Astrocyte (in vitro differentiated cells and primary cell): ENCODE data around the gene NMB.

Experiments used
- CTCF ChIP-seq: IDR thresholded peaks from 2 replicates; pipeline ENCODE4 v1.5.1; 2011; ENCODE audit warnings: low read depth, mild to moderate bottlenecking, inconsistent platforms, low read length, moderate library complexity; ENCODE audit not compliant: insufficient read depth
- EZH2 ChIP-seq: IDR thresholded peaks from 2 replicates; pipeline ENCODE4 v1.6.1; 2012; ENCODE audit warnings: mild to moderate bottlenecking, low read length, inconsistent platforms; ENCODE audit not compliant: insufficient read depth

DNA sequence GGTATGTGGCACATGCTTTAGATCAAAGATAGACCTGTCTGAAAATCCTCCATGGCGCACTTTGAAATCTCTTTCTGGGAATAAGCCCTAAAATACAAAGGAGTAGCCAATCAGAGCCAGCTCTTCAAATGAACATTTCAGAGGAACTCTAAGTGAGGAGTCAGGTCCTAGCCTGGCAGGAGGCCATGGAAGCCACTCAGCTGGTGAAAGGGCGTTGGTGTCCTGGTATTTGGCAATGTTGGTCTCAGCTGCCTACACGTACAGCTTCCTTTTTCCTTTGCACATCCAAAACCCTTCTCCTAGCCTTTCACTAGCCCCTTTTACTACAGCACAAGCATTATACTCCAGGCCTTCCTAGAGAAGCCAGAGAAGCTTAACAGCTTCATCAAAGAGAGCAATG, 9.5 kb downstream of the NMB start:
- TF ChIP-seq CTCF = no peak
- TF ChIP-seq EZH2 = no peak
